ENCODE data around the gene OR2A14.
"Not testable (repeated sequence)": the region's sequence is repeated elsewhere in the genome, so short reads cannot be mapped to it uniquely, and the experiment has no call there.

OR2A14 gene

DNA sequence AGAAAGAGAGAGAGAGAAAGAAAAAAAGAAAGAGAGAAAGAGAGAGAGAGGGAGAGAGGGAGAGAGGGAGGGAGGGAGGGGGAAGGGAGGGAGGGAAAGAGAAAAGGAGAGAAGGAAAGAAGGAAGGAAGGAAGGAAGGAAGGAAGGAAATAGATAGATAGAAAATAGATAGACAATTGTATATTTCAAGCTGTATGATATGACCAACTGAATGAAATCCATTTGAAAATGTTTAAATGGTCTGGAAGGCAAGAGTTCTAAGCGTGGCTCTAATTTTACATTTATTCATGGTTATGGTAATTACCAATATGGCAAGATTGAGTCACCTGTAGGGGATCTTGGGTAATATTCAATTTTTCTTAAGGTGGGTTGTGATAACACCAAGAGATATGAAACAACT is 35.9 kb downstream of the OR2A14 start:
- DNase-seq (ENCODE audit: low read depth), result no peak

- DNase-seq (ENCODE audit: low read depth), result no peak
Observed at GRCh38 chr7:144164784-144165183, 41.8 kb downstream of the OR2A14 start.

GRCh38 chr7:144171594-144172350 is 48.8 kb downstream of the OR2A14 start:
- not testable (repeated sequence) for DNase-seq (ENCODE audit: low read depth)

- no peak for DNase-seq (ENCODE audit: low read depth)
Observed at GRCh38 chr7:144174613-144175012, 51.6 kb downstream of the OR2A14 start.

DNA sequence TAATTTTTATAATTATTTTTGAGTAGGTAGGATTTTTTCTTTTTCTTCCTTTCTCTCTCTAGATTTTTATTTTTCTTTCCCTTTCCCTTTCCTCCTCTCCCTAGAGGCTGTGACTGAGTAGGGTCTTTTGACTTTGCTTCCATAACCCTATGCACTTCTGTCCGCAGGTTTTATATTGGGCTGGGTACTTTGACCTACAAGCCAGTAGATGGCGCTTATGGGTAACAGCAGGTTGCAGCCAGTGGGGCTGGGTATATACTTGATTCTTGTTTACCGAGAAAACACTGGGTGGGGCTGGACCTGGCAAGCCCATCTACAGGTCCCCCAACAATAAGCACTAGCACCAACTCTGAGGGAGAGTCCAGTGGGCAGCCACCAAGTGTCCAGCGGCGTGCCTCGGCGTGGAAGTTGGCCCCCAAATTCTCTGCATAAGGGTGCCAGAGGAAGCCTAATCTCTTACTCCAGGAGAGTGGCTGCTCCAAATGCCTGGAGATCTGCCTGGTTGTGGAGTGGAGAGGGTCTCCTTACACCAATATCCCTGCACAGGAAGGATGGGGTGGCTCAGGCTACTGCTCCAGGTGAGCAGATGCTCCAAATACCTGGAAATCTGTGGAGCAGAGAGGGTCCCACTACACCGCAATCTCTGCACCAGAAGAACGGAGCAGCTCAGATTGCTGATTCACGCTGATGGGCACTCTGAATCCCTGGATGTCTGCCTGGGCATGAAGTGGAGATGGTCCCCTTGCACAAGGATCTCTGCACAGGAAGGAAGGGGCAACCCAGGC is 55.6 kb downstream of the OR2A14 start:
- not testable (repeated sequence) for DNase-seq (ENCODE audit: low read depth)

DNA sequence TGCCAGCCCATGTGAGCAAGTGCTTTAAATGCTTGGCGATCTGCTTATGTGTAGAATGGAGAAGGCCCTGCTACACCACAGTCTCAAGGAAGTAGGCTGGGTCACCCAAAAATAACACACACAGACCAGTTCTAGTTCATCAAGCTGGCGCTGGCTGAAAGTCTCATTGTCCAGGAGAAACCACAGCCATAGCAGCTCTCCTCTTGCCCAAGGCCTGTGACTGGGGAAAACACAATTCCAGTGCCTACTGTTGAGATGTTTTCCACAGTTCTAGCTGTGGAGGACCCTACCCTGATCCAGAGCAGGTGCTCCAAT is 56.1 kb downstream of the OR2A14 start:
- not testable (repeated sequence) for DNase-seq (ENCODE audit: low read depth)

Measured in stimulated activated CD8-positive, alpha-beta memory T cell treated with anti-CD3 and anti-CD28 coated beads, Interleukin-15, amount 100 ng/mL, for 24 hours (primary cell).